ENCODE results near the gene SLC25A13. TPM values are rescaled to one million over a fixed set of nuclear protein-coding genes. Genes with fewer than 3 reads are reported as not detected.

The SLC25A13 gene
- total and polyA plus RNA-seq, 12 donors = 10.8 to 55.1 (median 33.9) TPM

GRCh38 chr7:96332325-96332724 lies 10.4 kb upstream of the SLC25A13 start:
- intact Hi-C loops (cut with DNase I) = no loop called here
- H3K4me3 ChIP-seq = no peak overlapping the region
- 77 to 88% (median 85%) methylated on average over 3 of the region's 3 CpGs for WGBS, 4 donors
- TF ChIP-seq CTCF (IDR thresholded peaks at IDR 0.05) (no peak), POLR2A (IDR thresholded peaks at IDR 0.05) (no peak)
- H3K27me3 ChIP-seq = no peaks in the 10 kb centered on the region
- H3K36me3 ChIP-seq (replicated peaks in 1 of 2) = no peaks in the 10 kb centered on the region
- H3K9me3 ChIP-seq (replicated peaks in 1 of 3) = no peaks in the 10 kb centered on the region
- DNase-seq = no peak
- H3K27ac ChIP-seq = no peak overlapping the region
- peaks cover 0 to 4% of the 10 kb centered on the region in 2 donors for H3K4me1 ChIP-seq (replicated peaks in 1 of 2)

GRCh38 chr7:96331775-96332174 lies 9.9 kb upstream of the SLC25A13 start:
- no peak for DNase-seq
- no peak overlapping the region for H3K27ac ChIP-seq
- no peaks in the 10 kb centered on the region for H3K27me3 ChIP-seq
- no peak for TF ChIP-seq POLR2A (IDR thresholded peaks at IDR 0.05)
- no peak for TF ChIP-seq CTCF (IDR thresholded peaks at IDR 0.05)
- H3K4me1 ChIP-seq (replicated peaks in 1 of 2) = peaks cover 0 to 4% of the 10 kb centered on the region in 2 donors
- no peaks in the 10 kb centered on the region for H3K36me3 ChIP-seq (replicated peaks in 1 of 2)
- intact Hi-C loops (cut with DNase I) = no loop called here
- H3K4me3 ChIP-seq = no peak overlapping the region
- no peaks in the 10 kb centered on the region for H3K9me3 ChIP-seq (replicated peaks in 1 of 3)
- WGBS, 4 donors = 92 to 100% (median 96%) methylated on average over 3 of the region's 3 CpGs

- Histone ChIP-seq H3K9me3 (replicated peaks in 1 of 3) (no peaks in the 10 kb centered on the region), H3K36me3 (replicated peaks in 1 of 2) (no peaks in the 10 kb centered on the region), H3K4me3 (no peak overlapping the region), H3K27ac (no peak overlapping the region), H3K4me1 (replicated peaks in 1 of 2) (peaks cover 0 to 4% of the 10 kb centered on the region in 2 donors), H3K27me3 (no peaks in the 10 kb centered on the region)
- 89 to 91% (median 90%) methylated on average over 2 of the region's 2 CpGs for WGBS, 4 donors
- intact Hi-C loops (cut with DNase I) = no loop called here
- no peak for TF ChIP-seq POLR2A (IDR thresholded peaks at IDR 0.05)
- TF ChIP-seq CTCF (IDR thresholded peaks at IDR 0.05) = no peak
- no peak for DNase-seq
Measured at GRCh38 chr7:96331233-96331632, 9.3 kb upstream of the SLC25A13 start.

- intact Hi-C loops (cut with DNase I) = no loop called here
- H3K4me1 ChIP-seq (replicated peaks in 1 of 2) = peaks cover 0 to 4% of the 10 kb centered on the region in 2 donors
- no peak overlapping the region for H3K27ac ChIP-seq
- no peaks in the 10 kb centered on the region for H3K36me3 ChIP-seq (replicated peaks in 1 of 2)
- TF ChIP-seq CTCF (IDR thresholded peaks at IDR 0.05) (no peak), POLR2A (IDR thresholded peaks at IDR 0.05) (no peak)
- no peak overlapping the region for H3K4me3 ChIP-seq
- no peak for DNase-seq
- WGBS, 4 donors = 70 to 89% (median 82%) methylated on average over 2 of the region's 2 CpGs
- no peaks in the 10 kb centered on the region for H3K9me3 ChIP-seq (replicated peaks in 1 of 3)
- no peaks in the 10 kb centered on the region for H3K27me3 ChIP-seq
Measured at GRCh38 chr7:96330193-96330592, 8.3 kb upstream of the SLC25A13 start.
